Activated naive CD4-positive, alpha-beta T cell treated with anti-CD3 and anti-CD28 coated beads, Interleukin-2, amount 50 U/mL, for 72 hours (primary cell): ENCODE results near the gene SH2B2. TPM values are rescaled to one million over a fixed set of nuclear protein-coding genes. Genes with fewer than 3 reads are reported as not detected.
A peak's percentile ranks its signal among the peaks of the same experiment; 100 is the strongest.

Source experiments
- ATAC-seq, 2 donors: fragments of 150-1000 bp; cut with Tn5 transposase; 2 replicates each; pipeline ENCODE4 v1.10.0; 2021; ENCODE audit warnings: mild to moderate bottlenecking in 2 of 2, moderate library complexity in 2 of 2
- DNase-seq, 2 donors: peaks; one replicate each; pipeline ENCODE4 v3.0.0; 2021 to 2022; ENCODE audit warnings: low spot score in 2 of 2
- H3K27ac Mint-ChIP-seq, 2 donors: one replicate each; pipeline ENCODE4 v1.8.0; 2022; ENCODE audit warnings: mild to moderate bottlenecking in 2 of 2, mixed read lengths in 2 of 2
- H3K36me3 Mint-ChIP-seq, 2 donors: one replicate each; pipeline ENCODE4 v1.8.0; 2022; ENCODE audit warnings: mixed read lengths in 2 of 2
- H3K9me3 Mint-ChIP-seq, 2 donors: one replicate each; pipeline ENCODE4 v1.8.0; 2022; ENCODE audit warnings: mixed read lengths in 2 of 2
- total RNA-seq, 2 donors: library from RNA; stranded (reverse); gene quantifications; one replicate each; pipeline ENCODE4 v1.2.3, GENCODE V29; 2022

SH2B2 gene
- total RNA-seq, 2 donors from 2014 or later: 0.84 to 6.3 TPM

GRCh38 chr7:102279537-102280400, 6.9 kb upstream of the SH2B2 start:
- Mint-ChIP-seq H3K27ac (no peak overlapping the region), H3K9me3 (no peaks in the 10 kb centered on the region), H3K36me3 (no peaks in the 10 kb centered on the region)
- peak in 1 of 2 donors; percentile 67 for DNase-seq
- ATAC-seq: peak; percentile 89 to 94

DNA sequence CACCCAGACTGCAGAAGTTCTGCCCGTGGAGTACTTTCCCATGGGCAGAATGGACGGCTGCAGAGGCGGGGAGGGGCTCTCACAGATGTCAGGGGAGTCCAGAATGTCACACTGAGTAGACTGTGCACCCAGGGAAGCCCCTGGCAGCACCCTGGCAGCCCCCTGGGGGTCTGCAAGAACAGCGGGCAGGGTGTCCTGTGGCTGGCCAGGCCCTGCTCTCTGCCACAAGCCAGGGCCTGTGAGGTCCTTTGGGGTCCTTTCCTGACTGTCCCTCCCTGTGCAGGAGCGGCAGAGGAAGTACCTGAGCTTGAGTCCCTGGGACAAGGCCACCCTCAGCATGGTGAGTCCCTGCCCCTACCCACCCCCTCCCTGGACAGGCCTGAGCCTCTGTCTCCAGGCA, 6.1 kb upstream of the SH2B2 start:
- no peaks in the 10 kb centered on the region for H3K36me3 Mint-ChIP-seq
- no peak for DNase-seq
- H3K9me3 Mint-ChIP-seq: no peaks in the 10 kb centered on the region
- H3K27ac Mint-ChIP-seq: no peak overlapping the region
- ATAC-seq: no peak

DNA sequence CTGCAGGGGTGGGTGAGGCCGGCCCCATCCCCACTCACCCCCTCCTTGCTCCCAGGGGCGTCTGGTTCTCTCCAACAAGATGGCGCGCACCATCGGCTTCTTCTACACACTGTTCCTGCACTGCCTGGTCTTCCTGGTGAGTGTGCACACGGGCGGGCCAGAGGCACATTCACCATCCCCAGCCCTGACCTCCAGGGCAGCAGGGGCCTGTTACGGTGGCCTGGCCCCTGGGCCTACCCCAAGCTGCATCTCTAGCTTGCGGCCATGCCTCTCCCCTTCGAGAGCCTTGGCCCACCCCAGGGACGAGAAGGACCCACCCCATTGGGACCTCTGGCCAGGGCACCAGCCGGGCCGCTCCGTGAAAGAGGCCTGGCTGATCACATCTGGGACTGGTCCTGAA, 4.9 kb upstream of the SH2B2 start:
- ATAC-seq: no peak
- no peaks in the 10 kb centered on the region for H3K9me3 Mint-ChIP-seq
- no peak overlapping the region for H3K27ac Mint-ChIP-seq
- H3K36me3 Mint-ChIP-seq: no peaks in the 10 kb centered on the region
- DNase-seq: no peak

GRCh38 chr7:102282465-102283362, 4.0 kb upstream of the SH2B2 start:
- H3K27ac Mint-ChIP-seq: no peak overlapping the region
- H3K9me3 Mint-ChIP-seq: no peaks in the 10 kb centered on the region
- no peak for ATAC-seq
- DNase-seq: no peak
- no peaks in the 10 kb centered on the region for H3K36me3 Mint-ChIP-seq

DNA sequence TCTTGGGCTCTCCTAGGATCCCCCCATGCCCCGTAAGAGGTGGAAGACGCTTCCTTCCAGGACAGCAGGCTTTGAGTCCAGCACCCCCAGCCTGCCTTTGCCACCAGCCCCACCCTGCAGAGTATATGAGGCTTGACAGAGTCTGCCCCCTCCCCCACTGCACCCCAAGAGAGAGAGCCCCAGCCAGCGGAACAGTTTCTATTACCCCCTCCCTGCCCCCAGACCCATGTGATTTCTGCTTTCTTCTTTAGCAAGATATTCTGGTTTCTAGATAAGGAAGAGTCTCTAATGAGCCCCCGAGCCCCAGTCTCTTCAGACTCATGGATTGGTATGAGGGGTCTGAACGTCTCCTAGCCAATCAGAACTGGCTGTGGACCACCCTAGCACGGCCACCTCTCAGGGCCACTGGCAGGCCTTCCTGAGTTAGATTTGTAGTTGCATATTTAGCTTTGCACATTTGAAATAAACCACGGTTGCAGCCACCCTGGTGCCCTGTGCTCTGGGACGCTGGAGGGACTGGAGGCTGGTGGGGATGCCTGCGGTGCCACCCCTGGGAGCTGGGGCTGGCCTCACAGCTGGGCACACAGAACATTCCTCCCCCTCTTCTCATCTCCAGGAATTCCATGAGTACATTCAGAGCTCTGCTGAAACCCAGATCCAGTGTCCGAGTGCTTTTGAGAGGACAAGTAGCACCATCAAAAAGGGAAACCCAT, 3.0 kb upstream of the SH2B2 start:
- ATAC-seq: no peak
- H3K36me3 Mint-ChIP-seq: no peaks in the 10 kb centered on the region
- no peaks in the 10 kb centered on the region for H3K9me3 Mint-ChIP-seq
- H3K27ac Mint-ChIP-seq: no peak overlapping the region
- no peak for DNase-seq

- DNase-seq (no peak), ATAC-seq (peak in 1 of 2 donors; percentile 35)
- Mint-ChIP-seq H3K9me3 (no peaks in the 10 kb centered on the region), H3K36me3 (no peaks in the 10 kb centered on the region), H3K27ac (no peak overlapping the region)
Observed at GRCh38 chr7:102284399-102284798, 2.3 kb upstream of the SH2B2 start.

DNA sequence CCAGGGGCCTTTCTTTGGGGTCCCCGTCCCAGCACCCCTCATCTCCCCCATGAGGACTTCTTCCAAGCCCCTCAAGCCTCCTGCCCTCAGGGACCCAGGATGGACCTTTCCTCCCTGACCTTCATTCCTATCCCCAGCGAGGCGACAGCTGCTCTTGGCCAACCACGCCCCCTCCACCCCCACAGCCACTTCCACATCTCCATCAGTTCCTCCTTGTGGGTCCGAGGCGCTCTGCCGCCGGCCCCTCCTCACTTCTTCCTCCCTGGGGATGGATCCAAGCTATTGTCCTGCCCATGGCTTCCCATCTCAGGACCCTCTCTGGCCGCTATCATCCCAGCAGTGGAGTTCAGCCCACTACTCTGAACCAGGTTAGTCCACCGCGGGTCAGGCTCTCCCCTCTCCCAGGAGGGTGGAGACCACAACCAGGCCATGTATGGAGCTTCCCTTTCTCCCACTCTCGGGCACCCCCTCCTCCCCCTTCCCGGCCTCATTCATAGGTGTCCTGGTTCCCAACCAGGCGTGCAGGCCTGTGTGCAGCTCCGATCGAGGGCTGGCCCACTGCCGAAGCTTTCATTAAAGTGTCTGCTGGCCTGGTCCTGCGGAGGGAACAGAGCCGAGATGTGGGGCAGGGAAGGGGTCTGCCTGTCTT, 1.7 kb upstream of the SH2B2 start:
- H3K27ac Mint-ChIP-seq: peak overlapping the region in 1 of 2 donors; percentile 52
- no peak for ATAC-seq
- H3K9me3 Mint-ChIP-seq: no peaks in the 10 kb centered on the region
- no peaks in the 10 kb centered on the region for H3K36me3 Mint-ChIP-seq
- DNase-seq: no peak

DNA sequence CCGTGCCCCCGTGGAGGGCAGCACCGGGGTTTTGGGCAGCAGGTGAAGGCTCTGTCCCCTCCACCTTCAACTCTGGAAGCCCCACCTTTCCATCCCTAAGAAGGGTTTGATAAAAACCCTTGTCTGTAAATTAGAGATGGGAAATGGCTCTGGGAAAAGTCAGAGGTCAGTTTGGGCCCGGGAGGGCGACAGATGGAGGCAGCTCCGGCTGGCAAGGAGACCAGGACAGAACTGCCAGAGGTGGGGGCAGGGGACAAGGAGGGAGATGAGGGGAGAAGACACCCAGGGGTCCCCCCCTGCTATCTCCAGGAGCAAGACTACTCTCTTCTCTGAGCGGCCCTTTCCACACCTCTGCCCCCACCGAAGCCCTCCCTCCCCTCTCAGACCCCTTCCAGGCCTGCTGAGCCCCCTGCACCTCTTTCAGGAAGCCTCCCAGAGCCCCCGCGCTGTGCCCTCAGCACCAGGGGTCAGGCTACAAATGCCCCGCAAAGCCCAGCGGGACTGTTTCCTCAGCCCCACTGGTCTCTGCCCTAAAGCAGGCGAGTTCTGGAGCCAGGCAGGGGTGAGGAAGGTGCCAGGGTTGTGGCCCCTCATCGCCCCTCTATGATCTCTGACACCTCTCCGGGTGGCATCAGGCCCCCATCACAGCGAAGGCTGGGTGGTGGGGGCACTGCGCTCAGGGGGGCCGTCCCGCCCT, 980 bp upstream of the SH2B2 start:
- ATAC-seq: peak in 1 of 2 donors; percentile 6
- no peak overlapping the region for H3K27ac Mint-ChIP-seq

GRCh38 chr7:102287111-102287980, 678 bp downstream of the SH2B2 start:
- ATAC-seq: peak; percentile 5 to 18
- no peaks in the 10 kb centered on the region for H3K36me3 Mint-ChIP-seq
- no peaks in the 10 kb centered on the region for H3K9me3 Mint-ChIP-seq
- no peak for DNase-seq
- H3K27ac Mint-ChIP-seq: no peak overlapping the region

More for the DNA sequence above, 980 bp upstream of the SH2B2 start:
- no peaks in the 10 kb centered on the region for H3K36me3 Mint-ChIP-seq
- no peak for DNase-seq
- H3K9me3 Mint-ChIP-seq: no peaks in the 10 kb centered on the region

- Mint-ChIP-seq H3K36me3 (no peaks in the 10 kb centered on the region), H3K27ac (no peak overlapping the region), H3K9me3 (no peaks in the 10 kb centered on the region)
- no peak for ATAC-seq
- DNase-seq: no peak
Observed at GRCh38 chr7:102287981-102288278, 1.3 kb downstream of the SH2B2 start.

DNA sequence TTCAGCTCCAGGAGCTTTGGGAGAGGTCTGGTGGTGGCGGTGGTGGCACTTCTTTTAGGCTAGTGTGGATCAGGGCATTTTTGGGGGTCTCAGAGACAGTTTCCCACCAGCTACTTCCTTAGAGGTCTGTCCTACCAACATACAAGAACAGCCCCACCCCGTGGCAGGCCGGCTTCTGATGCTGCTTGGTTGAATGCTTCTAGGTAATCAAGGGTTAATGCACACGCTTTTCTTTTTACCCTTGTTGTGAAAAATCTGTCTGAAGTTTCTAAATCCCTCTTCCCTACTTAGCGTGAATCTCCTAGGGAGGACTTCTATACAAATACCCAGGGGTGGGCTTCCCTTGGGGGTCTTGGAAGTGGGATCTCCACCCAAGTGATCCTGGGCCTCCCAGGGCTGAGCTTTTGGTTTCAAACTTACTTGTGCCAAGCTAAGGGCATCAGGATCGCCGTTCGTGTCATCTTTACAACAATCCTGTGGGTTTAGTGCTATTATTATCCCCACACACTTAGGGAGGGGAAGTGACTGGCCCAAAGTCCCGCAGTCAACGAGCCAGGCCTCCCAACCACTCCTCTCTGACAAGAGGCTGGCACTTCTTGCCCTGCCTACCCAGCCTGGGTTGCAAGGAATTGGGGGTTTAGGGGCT, 1.7 kb downstream of the SH2B2 start:
- Mint-ChIP-seq H3K27ac (no peak overlapping the region), H3K9me3 (no peaks in the 10 kb centered on the region), H3K36me3 (no peaks in the 10 kb centered on the region)
- DNase-seq: no peak
- no peak for ATAC-seq

- DNase-seq: no peak
- no peak for ATAC-seq
- Mint-ChIP-seq H3K36me3 (no peaks in the 10 kb centered on the region), H3K27ac (no peak overlapping the region), H3K9me3 (no peaks in the 10 kb centered on the region)
Observed at GRCh38 chr7:102289057-102289456, 2.4 kb downstream of the SH2B2 start.

DNA sequence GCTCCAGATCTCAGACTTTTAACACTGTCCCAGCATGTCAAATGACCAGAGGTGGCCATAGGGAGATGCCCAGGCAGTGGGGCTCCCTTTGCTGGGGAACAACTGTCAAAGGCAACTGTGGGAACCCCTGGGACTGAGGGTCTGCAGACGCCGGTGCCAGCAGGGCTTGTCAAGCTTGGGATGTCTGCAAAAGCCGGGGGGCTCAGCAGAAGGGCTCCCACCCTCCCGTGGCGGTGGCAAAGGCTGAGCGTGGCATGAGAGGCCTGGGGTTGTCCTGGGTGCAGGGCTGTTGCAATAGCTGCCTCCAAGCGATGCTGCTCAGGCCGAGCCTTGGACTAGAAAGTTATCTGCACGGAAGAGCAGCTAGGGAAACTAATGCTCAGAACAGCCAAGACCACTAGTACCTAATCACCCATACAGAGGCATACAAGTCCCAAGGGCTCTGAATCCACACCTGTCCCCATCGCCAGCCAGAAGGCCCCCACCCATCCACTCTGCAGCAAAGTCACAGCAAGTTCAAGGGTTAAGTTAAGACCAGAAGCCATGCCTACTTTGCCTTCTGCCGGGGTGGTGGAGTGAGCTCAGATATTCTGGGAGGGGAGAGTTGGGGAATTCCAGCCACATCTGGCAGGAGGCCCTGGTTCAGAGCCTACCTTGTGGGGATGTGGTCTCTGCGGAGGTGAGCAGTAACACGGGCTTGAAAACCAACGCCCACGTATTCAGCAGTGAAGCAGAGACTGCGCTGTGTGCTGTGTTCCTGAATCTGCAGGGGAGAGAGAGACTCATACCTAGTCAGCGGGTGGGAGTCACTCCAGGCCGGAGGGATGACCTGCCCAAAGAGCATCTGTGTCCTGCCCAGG, 4.6 kb downstream of the SH2B2 start:
- Mint-ChIP-seq H3K36me3 (no peaks in the 10 kb centered on the region), H3K27ac (no peak overlapping the region), H3K9me3 (no peaks in the 10 kb centered on the region)
- DNase-seq (no peak), ATAC-seq (peak; percentile 68 to 78)

GRCh38 chr7:102291916-102292267, 5.2 kb downstream of the SH2B2 start:
- ATAC-seq (no peak), DNase-seq (no peak)
- H3K27ac Mint-ChIP-seq: no peak overlapping the region
- no peaks in the 10 kb centered on the region for H3K36me3 Mint-ChIP-seq
- H3K9me3 Mint-ChIP-seq: no peaks in the 10 kb centered on the region
